Natural killer cell (primary cell): ENCODE results near the gene CEP89. TPM values are rescaled to one million over a fixed set of nuclear protein-coding genes. Genes with fewer than 3 reads are reported as not detected.
"Not testable (repeated sequence)": the region's sequence is repeated elsewhere in the genome, so short reads cannot be mapped to it uniquely, and the experiment has no call there.

ENCODE experiments used
- ATAC-seq, 3 donors: fragments of 150-1000 bp in 2 of 3; fragments of 200-7000 bp in 1 of 3; cut with Tn5 transposase; 1 replicate in 1 of 3; 2 replicates in 2 of 3; pipeline ENCODE4 v1.10.0; 2021; ENCODE audit warnings: mild to moderate bottlenecking in 2 of 3, moderate library complexity in 2 of 3
- DNase-seq, 2 donors: peaks; one replicate each; pipeline versions ENCODE4 v3.0.0 to v3.0.0-alpha.2; 2013 to 2021; ENCODE audit warnings: mixed read lengths in 1 of 2
- H3K27ac ChIP-seq: one replicate; pipeline ENCODE4 v1.5.1; 2013; ENCODE audit warnings: mild to moderate bottlenecking, low read length
- H3K27me3 ChIP-seq: one replicate; pipeline ENCODE4 v1.6.1; 2013; ENCODE audit warnings: low read length; ENCODE audit not compliant: control insufficient read depth, insufficient read depth
- H3K36me3 ChIP-seq: one replicate; pipeline ENCODE4 v1.6.1; 2013; ENCODE audit warnings: low read length; ENCODE audit not compliant: control insufficient read depth, insufficient read depth
- H3K4me1 ChIP-seq: one replicate; pipeline ENCODE4 v1.6.1; 2013; ENCODE audit warnings: low read length; ENCODE audit not compliant: control insufficient read depth, insufficient read depth
- H3K4me3 ChIP-seq: one replicate; pipeline ENCODE4 v1.5.1; 2013; ENCODE audit warnings: low read length
- H3K9me3 ChIP-seq: one replicate; pipeline ENCODE4 v1.6.1; 2013; ENCODE audit warnings: low read length; ENCODE audit not compliant: control insufficient read depth, insufficient read depth
- H3K27ac Mint-ChIP-seq, 2 donors: one replicate each; pipeline ENCODE4 v1.8.0; 2022; ENCODE audit warnings: mild to moderate bottlenecking in 2 of 2, mixed read lengths in 2 of 2, moderate library complexity in 1 of 2
- H3K27me3 Mint-ChIP-seq, 2 donors: one replicate each; pipeline ENCODE4 v1.8.0; 2022; ENCODE audit warnings: low read depth in 2 of 2, mixed read lengths in 2 of 2
- H3K36me3 Mint-ChIP-seq: one replicate; pipeline ENCODE4 v1.8.0; 2022; ENCODE audit warnings: mixed read lengths
- H3K4me1 Mint-ChIP-seq, 2 donors: one replicate each; pipeline ENCODE4 v1.8.0; 2022; ENCODE audit warnings: mixed read lengths in 2 of 2
- H3K4me3 Mint-ChIP-seq: one replicate; pipeline ENCODE4 v1.8.0; 2022; ENCODE audit warnings: mild to moderate bottlenecking, moderate library complexity, mixed read lengths
- H3K9me3 Mint-ChIP-seq, 2 donors: one replicate each; pipeline ENCODE4 v1.8.0; 2022; ENCODE audit warnings: mixed read lengths in 2 of 2
- WGBS: methylation state at CpG from one replicate; pipeline ENCODE4 v1.1.7; 2013; ENCODE audit warnings: missing lambda C conversion rate; ENCODE audit not compliant: insufficient coverage; 5-methylcytosine and 5-hydroxymethylcytosine counted together
- intact Hi-C: fragments of 100-400 bp; cut with micrococcal nuclease; formaldehyde crosslinking; loops from one replicate; pipeline ENCODE4 v1.14.2; 2022
- total RNA-seq, 4 donors: library from RNA; stranded (reverse); fragments of 120-200 nt in 1 of 4; gene quantifications; one replicate each; pipeline versions ENCODE4 v1.2.3 to v1.2.4, GENCODE V29; 2013 to 2022
- TF ChIP-seq, protein P1 (sequence below): fragments of 200-600 bp; IDR thresholded peaks from one replicate; pipeline ENCODE4 v1.8.0; 2022; ENCODE audit warnings: antibody characterized with exemption

CEP89 gene
- total RNA-seq, 3 donors from 2014 or later (not counting 1 experiment from before 2014, with no cell fraction given): 7.6 to 12.0 (median 10.3) TPM

DNA sequence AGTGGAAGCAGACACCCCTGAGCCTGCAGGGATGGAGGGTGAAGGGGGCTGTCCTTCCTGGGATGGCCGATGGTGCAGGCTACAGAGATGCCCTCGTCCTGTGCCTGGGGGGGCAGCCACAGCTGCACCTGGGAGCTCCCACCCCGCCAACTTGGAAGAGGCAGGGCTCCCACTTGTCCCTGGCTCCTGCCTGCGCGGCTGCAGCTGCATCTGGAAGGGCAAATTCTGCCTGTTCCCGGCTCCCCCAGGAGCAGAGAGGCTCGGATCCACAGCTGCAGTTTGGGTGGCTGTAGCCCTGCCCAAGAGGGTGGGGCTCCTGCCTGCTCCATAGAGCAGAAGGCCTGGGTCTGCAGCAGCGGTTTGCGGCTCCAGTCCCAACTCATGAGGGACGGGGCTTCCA lies 2.2 kb downstream of the CEP89 start:
- DNase-seq (no peak), ATAC-seq (no peak)
- Mint-ChIP-seq H3K36me3 (no peaks in the 10 kb centered on the region), H3K27me3 (no peaks in the 10 kb centered on the region), H3K27ac (no peak overlapping the region), H3K9me3 (no peaks in the 10 kb centered on the region), H3K4me3 (no peak overlapping the region), H3K4me1 (peaks cover 0 to 16% of the 10 kb centered on the region in 2 donors)
- peaks cover 2% of the 10 kb centered on the region for H3K36me3 ChIP-seq
- WGBS: 96% methylated on average over 10 of the region's 10 CpGs
- intact Hi-C loops: no loop called here
- no peaks in the 10 kb centered on the region for H3K27me3 ChIP-seq
- no peak overlapping the region for H3K27ac ChIP-seq
- TF ChIP-seq, protein P1, sequence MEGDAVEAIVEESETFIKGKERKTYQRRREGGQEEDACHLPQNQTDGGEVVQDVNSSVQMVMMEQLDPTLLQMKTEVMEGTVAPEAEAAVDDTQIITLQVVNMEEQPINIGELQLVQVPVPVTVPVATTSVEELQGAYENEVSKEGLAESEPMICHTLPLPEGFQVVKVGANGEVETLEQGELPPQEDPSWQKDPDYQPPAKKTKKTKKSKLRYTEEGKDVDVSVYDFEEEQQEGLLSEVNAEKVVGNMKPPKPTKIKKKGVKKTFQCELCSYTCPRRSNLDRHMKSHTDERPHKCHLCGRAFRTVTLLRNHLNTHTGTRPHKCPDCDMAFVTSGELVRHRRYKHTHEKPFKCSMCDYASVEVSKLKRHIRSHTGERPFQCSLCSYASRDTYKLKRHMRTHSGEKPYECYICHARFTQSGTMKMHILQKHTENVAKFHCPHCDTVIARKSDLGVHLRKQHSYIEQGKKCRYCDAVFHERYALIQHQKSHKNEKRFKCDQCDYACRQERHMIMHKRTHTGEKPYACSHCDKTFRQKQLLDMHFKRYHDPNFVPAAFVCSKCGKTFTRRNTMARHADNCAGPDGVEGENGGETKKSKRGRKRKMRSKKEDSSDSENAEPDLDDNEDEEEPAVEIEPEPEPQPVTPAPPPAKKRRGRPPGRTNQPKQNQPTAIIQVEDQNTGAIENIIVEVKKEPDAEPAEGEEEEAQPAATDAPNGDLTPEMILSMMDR: no peak
- H3K9me3 ChIP-seq: no peaks in the 10 kb centered on the region
- no peak overlapping the region for H3K4me3 ChIP-seq
- H3K4me1 ChIP-seq: peaks cover 14% of the 10 kb centered on the region

GRCh38 chr19:32966750-32967149 lies 5.0 kb downstream of the CEP89 start:
- no peaks in the 10 kb centered on the region for H3K36me3 Mint-ChIP-seq
- no peaks in the 10 kb centered on the region for H3K9me3 ChIP-seq

GRCh38 chr19:32945260-32945659 lies 26.5 kb downstream of the CEP89 start:
- Histone ChIP-seq H3K9me3 (no peaks in the 10 kb centered on the region), H3K4me3 (no peak overlapping the region), H3K27me3 (no peaks in the 10 kb centered on the region), H3K4me1 (no peaks in the 10 kb centered on the region), H3K36me3 (peaks cover 15% of the 10 kb centered on the region), H3K27ac (no peak overlapping the region)
- DNase-seq: no peak
- no peaks in the 10 kb centered on the region for H3K36me3 Mint-ChIP-seq
- no peaks in the 10 kb centered on the region for H3K27me3 Mint-ChIP-seq
- no peaks in the 10 kb centered on the region for H3K9me3 Mint-ChIP-seq
- intact Hi-C loops: no loop called here
- ATAC-seq: no peak
- TF ChIP-seq, protein P1: no peak
- H3K4me3 Mint-ChIP-seq: no peak overlapping the region
- 65% methylated on average over 3 of the region's 3 CpGs for WGBS
- H3K4me1 Mint-ChIP-seq: no peaks in the 10 kb centered on the region
- H3K27ac Mint-ChIP-seq: no peak overlapping the region

More at GRCh38 chr19:32966750-32967149, 5.0 kb downstream of the CEP89 start:
- H3K36me3 ChIP-seq: peaks cover 7% of the 10 kb centered on the region
- H3K27me3 Mint-ChIP-seq: no peaks in the 10 kb centered on the region
- H3K4me3 Mint-ChIP-seq: no peak overlapping the region
- no peaks in the 10 kb centered on the region for H3K9me3 Mint-ChIP-seq
- peaks cover 0 to 14% of the 10 kb centered on the region in 2 donors for H3K4me1 Mint-ChIP-seq
- WGBS: 98% methylated on average over 9 of the region's 9 CpGs
- no peak overlapping the region for H3K27ac Mint-ChIP-seq
- H3K27ac ChIP-seq: no peak overlapping the region
- no peak overlapping the region for H3K4me3 ChIP-seq
- H3K27me3 ChIP-seq: no peaks in the 10 kb centered on the region
- H3K4me1 ChIP-seq: peaks cover 8% of the 10 kb centered on the region
- no peak for ATAC-seq
- intact Hi-C loops: no loop called here
- TF ChIP-seq, protein P1: no peak
- DNase-seq: no peak

DNA sequence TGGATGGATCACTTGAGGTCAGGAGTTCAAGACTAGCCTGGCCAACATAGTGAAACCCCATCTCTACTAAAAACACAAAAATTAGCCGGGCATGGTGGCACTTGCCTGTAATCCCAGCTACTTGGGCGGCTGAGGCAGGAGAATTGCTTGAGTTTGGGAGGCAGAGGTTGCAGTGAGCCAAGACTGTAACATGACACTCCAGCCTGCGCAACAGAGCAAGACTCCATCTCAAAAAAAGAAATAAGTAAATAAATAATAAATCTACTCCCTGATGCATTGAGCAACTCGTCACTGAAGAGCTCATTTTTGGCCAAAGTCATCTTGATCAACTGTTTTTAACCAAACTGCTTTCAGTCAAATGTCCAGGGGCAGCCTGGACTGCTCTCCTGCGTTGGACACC lies 30.5 kb downstream of the CEP89 start:
- not testable (repeated sequence) for H3K36me3 ChIP-seq, H3K4me3 Mint-ChIP-seq, ATAC-seq

More for the DNA sequence above, 30.5 kb downstream of the CEP89 start:
- H3K4me1 ChIP-seq, H3K4me3 ChIP-seq, intact Hi-C loops, H3K27me3 Mint-ChIP-seq, H3K4me1 Mint-ChIP-seq, DNase-seq, H3K27me3 ChIP-seq, H3K9me3 Mint-ChIP-seq, H3K36me3 Mint-ChIP-seq, H3K27ac Mint-ChIP-seq, H3K27ac ChIP-seq, H3K9me3 ChIP-seq: not testable (repeated sequence)
- WGBS: 95% methylated on average over 4 of the region's 5 CpGs
